Retinal pigment epithelial cell (primary cell): ENCODE results near the gene TBCEL.

ENCODE experiments used
- DNase-seq: peaks from one replicate; pipeline ENCODE4 v3.0.0-alpha.2; 2010; ENCODE audit warnings: low read depth
- H3K4me3 ChIP-seq: 2 replicates; pipeline ENCODE4 v1.5.1; 2011; ENCODE audit warnings: mild to moderate bottlenecking, low read length, control low read depth, moderate library complexity
- TF ChIP-seq, protein P1 (sequence below): conservative IDR thresholded peaks from 2 replicates; pipeline ENCODE4 v1.5.1; 2011; ENCODE audit warnings: low read depth, low read length, control low read depth, inconsistent platforms

The TBCEL gene

GRCh38 chr11:120988603-120989002, 35.3 kb upstream of the TBCEL start:
- TF ChIP-seq, protein P1, sequence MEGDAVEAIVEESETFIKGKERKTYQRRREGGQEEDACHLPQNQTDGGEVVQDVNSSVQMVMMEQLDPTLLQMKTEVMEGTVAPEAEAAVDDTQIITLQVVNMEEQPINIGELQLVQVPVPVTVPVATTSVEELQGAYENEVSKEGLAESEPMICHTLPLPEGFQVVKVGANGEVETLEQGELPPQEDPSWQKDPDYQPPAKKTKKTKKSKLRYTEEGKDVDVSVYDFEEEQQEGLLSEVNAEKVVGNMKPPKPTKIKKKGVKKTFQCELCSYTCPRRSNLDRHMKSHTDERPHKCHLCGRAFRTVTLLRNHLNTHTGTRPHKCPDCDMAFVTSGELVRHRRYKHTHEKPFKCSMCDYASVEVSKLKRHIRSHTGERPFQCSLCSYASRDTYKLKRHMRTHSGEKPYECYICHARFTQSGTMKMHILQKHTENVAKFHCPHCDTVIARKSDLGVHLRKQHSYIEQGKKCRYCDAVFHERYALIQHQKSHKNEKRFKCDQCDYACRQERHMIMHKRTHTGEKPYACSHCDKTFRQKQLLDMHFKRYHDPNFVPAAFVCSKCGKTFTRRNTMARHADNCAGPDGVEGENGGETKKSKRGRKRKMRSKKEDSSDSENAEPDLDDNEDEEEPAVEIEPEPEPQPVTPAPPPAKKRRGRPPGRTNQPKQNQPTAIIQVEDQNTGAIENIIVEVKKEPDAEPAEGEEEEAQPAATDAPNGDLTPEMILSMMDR: no peak
- H3K4me3 ChIP-seq: no peak overlapping the region
- DNase-seq: no peak

DNA sequence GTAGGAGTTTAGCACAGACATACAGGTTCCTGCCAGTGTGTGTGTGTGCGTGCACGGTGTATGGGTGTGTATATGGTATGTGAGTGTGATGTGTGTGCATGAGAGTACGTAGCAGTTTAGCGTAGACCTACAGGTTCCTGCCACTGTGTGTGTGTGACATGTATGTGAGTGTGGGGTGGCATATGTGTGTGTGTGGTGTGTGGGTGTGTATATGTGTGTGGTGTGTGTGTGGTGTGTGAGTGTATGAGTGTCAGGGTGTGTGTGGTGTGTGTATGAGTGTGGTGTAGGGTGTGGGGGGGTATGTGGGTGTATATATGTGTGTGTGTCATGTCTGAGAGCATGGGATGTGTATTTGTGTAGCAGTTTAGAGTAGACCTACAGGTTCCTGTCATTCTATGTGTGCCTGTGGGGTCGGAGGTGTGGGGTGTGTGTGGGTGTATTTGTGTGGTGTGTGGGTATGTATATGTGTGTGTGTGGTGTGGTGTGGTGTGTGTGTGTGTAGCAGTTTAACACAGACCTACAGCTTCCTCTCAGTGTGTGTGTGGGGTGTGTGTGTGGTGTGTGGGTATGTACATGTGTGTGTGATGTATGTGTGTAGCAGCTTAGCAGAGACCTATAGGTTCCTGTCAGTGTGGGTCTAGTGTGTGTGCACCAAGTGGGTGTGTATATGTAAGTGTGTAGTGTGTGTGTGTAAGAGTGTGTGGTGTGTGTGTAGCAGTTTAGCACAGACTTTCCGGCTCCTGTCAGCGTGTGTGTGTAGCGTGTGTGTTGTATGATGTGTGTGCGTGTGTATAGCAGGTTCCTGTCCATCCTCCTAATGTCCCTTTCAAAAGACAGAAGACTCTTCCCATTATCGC, 31.8 kb upstream of the TBCEL start:
- TF ChIP-seq, protein P1: no peak
- H3K4me3 ChIP-seq: no peak overlapping the region

DNA sequence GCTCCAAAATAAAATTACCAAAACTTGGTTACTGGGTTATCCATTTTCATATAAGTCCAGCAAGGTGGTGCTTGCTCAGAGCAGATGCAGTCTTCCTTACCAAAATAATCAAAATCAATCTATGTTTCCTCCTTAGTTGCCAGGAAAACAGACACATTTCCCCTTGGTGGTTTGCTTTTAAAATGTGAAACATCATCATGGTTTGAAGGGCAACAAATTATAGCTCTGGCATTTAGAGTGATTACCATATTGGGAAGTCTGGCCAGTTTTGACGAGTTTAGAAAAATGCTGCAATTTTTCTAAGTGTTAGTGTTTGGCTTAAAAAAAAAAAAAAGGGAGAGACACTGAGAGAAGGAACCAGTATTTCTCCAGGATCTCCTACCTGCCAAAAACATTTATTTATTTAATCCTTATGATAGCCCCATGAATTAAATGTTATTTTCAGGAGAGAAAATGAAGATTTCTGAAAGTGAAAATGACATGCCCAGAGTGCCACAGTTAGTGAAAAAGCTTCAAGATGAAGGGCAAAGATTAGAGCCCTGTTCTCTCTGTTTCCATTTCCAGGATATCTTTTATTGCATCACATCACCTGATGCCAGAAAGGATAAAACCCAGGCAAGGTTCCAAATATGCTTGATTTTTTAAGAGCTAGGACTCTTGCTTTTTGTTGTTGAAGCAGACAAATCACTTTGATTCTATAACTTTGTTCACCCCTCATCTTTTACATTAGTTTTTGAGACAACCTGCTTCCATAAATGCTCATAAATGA, 29.6 kb upstream of the TBCEL start:
- TF ChIP-seq, protein P1: no peak
- no peak for DNase-seq
- H3K4me3 ChIP-seq: no peak overlapping the region

More for the DNA sequence above, 31.8 kb upstream of the TBCEL start:
- no peak for DNase-seq

DNA sequence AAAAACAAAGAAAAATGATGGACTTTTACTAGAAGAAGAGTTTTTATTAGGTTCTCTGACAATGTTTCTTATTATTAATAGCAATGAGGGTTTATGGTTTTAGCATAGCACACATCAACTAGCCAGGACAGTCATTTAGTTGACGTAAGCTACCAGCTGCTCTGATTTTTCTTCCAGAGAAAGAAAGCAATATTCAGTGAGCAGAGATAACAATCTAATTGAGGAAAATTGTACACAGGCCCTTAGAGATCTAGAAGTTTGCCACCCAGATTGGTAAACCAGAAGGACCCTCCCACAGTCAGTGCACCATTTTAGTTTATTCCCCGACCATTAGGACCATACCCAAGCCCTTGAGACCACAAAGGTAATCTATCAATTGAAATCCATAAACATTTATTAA, 28.7 kb upstream of the TBCEL start:
- DNase-seq: no peak
- no peak overlapping the region for H3K4me3 ChIP-seq

DNA sequence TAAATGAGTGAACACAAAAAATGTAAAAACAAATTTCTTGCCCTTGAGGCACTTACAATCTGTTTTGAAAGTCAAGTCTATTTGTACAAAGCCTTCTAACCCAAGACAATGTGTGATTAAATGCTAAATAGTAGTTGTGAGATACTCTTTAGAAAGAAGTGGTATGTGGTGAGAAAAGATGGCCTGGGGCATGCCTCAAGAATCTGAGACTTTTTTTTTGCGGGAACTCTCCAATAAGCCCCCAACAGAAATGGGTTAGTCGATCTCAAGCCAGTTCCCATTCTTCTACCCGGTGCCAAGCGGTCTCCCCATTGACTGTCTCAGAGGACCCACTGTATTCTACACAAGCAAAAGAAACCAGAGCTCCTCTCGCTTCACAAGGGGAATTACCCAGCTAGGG, 26.9 kb upstream of the TBCEL start:
- no peak for DNase-seq
- no peak overlapping the region for H3K4me3 ChIP-seq
- TF ChIP-seq, protein P1: no peak

More for the DNA sequence above, 28.7 kb upstream of the TBCEL start:
- TF ChIP-seq, protein P1: no peak

DNA sequence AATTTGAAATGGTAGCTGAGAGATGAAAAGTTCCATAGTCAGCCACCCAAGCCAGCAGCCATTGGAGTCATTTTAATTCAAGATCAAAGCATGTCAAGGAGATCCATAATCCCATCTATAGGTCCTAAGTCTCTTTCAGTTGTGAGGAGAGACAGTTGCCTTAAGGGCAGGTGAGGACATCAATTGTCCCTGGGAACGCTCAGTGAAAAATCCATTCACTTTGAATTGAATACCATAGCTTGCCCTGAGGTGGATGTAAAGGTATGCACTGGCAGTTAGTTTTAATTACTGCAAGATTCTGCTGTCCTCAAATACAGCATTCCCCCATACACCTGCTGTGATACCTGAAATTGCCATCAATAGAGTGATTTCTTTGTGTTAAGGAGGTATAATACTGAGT, 25.3 kb upstream of the TBCEL start:
- TF ChIP-seq, protein P1: no peak
- DNase-seq: no peak

More for the DNA sequence above, 25.3 kb upstream of the TBCEL start:
- no peak overlapping the region for H3K4me3 ChIP-seq
